NCI-H446 (cell line): ENCODE data around the gene DYDC1.
A peak's percentile ranks its signal among the peaks of the same experiment; 100 is the strongest.
"Not testable (repeated sequence)": the region's sequence is repeated elsewhere in the genome, so short reads cannot be mapped to it uniquely, and the experiment has no call there.

Experiments used
- DNase-seq, 2 experiments: peaks; one replicate each; lab custom pipeline; 2025; lab: John Stamatoyannopoulos, UW

DYDC1 gene

DNA sequence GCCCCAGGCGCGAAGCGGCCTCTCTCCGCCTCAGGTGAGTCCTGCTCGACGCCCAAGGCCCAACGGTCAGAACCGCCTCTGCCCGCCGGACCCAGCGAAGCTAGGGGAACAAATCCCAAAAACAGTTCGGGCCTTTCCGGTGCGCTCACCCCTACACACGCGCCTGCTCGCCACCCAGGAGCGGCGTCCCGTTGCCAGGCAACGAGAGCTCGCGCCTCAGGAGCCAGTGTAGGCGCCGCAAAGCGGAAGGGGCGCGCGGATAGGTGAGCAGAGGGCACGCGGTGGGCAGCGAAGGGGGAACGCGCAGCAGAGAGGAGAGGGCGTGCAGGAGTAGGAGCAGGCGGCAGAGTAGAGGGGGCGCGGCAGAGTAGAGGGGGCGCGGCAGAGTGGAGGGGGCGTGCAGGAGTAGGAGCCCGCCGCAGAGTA lies at the start of gene DYDC1, which contains the start of gene DYDC2:
Gene DYDC1 (minus strand): TSS at position 193 of the 426 bp plus-strand sequence. CDS start 4,154 bp downstream, outside the sequence.
Gene DYDC2 (plus strand): TSS at position 219 of the 426 bp plus-strand sequence. CDS start 5,663 bp downstream, outside the sequence.
- peak; percentile 6 to 24 for DNase-seq

- DNase-seq: no peak
These were observed 49.6 kb upstream of the DYDC1 start for GRCh38 chr10:80406204-80406603.

DNA sequence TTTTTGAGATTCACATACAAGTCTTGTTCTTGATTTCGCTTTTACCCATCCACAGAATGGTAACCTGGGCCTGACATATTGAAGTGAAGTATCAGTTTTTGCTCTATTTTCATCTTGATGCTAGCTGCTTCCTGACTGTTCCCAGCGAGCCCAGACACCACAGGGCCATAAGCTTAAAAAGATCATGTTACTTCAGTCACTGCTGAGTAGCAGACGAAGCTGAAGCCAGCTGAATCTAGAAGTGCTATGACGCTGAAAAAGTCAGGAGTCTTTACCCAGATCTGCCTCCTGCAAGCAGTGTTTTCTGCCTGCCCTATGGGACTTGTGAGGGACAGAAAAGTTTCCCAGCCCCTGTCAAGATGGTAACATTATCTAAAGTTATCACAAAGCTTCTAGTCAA lies 49.1 kb upstream of the DYDC1 start:
- no peak for DNase-seq

DNA sequence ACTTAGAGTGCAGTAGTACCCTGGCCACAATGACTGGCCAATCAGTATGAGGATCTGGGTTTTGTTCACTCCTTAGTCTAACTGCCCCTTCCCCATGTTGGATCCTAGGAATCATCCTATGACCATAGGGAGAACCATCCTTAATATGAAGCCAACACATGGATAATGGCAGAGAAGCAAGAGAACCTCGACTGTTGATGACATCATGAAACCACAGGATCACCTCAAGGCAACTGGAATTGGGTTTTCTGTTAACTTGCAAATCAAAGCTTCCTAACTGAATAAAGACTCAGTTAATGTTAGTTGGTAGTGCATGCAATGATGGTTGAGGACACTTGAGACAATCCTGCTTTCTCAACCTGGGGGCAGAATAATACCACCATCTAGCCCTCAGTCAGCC lies 48.5 kb upstream of the DYDC1 start:
- DNase-seq: no peak

DNA sequence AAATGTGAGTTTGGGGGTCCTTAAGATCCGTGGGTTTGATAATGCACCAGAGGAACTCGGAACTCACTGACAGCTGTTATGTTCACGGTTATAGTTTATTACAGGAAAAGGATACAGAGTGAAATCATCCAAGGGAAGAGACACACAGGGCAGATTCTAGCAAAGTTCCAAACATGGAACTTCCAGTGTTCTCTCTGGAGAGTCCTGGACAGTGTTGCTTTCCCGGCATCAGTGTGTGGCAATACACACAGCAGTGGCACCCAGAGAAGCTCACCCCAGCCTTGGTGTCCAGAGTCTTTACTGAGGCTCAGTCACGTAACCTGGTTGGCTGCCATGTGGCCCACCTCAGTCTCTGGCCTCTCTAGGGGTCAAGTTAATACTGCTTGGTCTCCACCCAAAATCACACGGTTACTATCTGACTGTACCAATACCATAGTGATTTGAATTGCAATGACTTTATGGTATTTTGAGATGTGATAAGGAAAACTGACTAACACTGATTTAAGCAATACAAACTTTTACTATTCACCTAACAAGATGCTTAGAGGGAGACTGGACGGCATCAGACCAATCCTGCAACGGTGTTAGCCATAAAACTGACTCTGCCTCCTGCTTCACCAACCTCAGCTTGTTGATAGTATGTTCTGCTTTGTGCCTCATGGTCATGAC lies 43.7 kb upstream of the DYDC1 start:
- no peak for DNase-seq

- no peak for DNase-seq
These were observed 40.5 kb upstream of the DYDC1 start for GRCh38 chr10:80397014-80397413.

DNA sequence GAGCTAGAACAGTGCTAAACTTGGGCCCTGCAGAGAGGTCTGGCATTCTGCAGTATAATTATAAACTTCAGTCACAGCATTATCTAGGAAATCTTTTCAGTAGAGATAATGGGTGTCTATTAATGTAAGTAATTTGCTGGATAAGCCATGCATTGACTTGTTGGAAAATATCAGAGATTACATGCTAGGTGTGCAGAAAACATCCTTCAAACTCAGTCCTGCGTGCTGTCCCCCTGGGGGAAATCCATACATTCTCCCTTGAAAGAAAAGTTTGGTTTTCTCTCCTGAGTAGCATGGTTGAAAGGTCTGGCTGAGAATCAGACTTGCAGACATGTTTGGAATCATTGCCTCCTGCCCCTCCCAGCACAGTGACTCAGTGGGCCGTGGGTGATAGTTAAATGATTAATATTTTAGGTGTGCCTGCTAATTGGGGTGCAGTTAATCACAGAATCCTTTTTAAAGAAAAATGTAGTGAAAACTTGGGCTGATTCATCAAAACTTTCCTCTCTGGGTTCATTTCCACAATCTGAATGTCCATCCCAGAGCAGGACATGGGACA lies 37.9 kb upstream of the DYDC1 start:
- DNase-seq: no peak

GRCh38 chr10:80392250-80392649 lies 35.7 kb upstream of the DYDC1 start:
- DNase-seq: no peak

DNA sequence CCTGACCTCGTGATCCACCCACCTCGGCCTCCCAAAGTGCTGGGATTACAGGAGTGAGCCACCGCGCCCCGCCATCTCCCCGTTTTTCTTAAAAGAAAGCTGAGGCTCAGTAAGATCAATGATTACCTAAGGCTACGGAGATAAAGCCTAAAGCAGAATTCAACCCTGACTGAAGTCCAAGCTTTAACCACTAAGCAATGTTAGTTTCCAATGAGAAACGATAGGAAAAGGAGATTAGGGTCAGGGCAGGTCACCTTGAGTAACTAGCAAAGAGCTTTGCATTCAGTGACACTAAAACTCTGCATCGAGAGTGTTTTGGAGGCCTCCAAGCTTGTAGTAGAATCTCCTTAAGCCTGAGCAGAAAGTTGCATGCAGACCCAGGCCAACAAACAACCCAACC lies 34.2 kb upstream of the DYDC1 start:
- DNase-seq: no peak

- peak in 1 of 2 experiments; percentile 27 for DNase-seq
These were observed 26.4 kb upstream of the DYDC1 start for GRCh38 chr10:80382989-80383388.

GRCh38 chr10:80380185-80380584 lies 23.6 kb upstream of the DYDC1 start:
- no peak for DNase-seq

DNA sequence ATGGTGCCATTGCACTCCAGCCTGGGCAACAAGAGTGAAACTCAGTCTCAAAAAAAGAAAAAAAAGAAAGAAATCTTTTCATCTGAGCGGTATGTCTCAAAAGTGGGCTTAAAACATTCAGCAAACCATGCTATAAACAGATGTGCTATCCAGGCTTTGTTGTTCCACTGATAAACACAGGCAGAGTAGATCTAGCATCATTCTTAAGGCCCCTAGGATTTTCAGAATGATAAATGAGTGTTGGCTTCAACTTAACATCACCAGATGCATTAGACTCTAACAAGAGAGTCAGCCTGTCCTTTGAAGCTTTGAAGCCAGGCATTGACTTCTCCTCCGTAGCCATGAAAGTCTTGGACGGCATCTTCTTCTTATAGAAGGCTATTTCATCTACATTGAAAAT lies 23.1 kb upstream of the DYDC1 start:
- DNase-seq: no peak

GRCh38 chr10:80373502-80373901 lies 16.9 kb upstream of the DYDC1 start:
- no peak for DNase-seq

- no peak for DNase-seq
These were observed 16.1 kb upstream of the DYDC1 start for GRCh38 chr10:80372675-80373074.

DNA sequence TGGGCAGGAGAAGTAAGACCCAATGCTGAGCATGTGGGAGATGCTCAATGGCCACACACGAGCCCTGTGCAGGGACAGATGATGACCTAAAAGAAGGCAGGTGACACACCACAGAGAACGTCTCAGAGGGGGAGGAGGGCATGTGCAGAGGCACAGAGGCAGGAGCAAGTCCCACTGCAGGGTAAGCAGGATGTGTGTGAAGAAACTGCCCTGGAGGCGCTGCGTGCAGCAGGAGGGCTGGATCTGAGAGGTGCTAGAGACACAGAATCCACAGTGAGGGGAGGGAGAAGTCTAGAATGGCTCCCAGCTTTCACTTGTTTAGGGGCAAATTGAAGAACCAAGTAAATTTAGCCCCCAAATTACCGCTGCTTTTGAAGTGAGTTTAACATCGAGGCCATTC lies 14.9 kb upstream of the DYDC1 start:
- no peak for DNase-seq

DNA sequence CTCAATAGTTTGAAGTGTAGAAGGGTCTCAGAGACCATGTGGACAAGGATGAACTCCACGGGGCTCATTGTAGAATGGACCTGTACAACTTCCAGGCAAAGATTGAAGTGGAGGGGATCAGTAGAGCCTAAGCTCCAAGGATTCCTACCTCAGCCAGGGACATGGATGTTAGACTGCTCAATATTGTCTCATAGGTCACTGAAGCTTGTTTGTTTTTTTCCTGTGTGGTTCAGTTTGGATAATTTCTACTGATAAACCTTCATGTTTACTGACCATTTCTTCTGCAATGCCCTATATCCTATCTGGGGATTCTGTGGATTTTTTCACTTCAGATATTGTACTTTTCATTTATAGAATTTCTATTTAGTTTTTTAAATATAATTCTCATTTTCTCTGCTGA lies 9.0 kb upstream of the DYDC1 start:
- DNase-seq: no peak

GRCh38 chr10:80359644-80360043 lies 3.1 kb upstream of the DYDC1 start:
- no peak for DNase-seq

GRCh38 chr10:80358925-80359324 lies 2.4 kb upstream of the DYDC1 start:
- DNase-seq: not testable (repeated sequence)

GRCh38 chr10:80357851-80358125 lies 1.2 kb upstream of the DYDC1 start:
- no peak for DNase-seq

DNA sequence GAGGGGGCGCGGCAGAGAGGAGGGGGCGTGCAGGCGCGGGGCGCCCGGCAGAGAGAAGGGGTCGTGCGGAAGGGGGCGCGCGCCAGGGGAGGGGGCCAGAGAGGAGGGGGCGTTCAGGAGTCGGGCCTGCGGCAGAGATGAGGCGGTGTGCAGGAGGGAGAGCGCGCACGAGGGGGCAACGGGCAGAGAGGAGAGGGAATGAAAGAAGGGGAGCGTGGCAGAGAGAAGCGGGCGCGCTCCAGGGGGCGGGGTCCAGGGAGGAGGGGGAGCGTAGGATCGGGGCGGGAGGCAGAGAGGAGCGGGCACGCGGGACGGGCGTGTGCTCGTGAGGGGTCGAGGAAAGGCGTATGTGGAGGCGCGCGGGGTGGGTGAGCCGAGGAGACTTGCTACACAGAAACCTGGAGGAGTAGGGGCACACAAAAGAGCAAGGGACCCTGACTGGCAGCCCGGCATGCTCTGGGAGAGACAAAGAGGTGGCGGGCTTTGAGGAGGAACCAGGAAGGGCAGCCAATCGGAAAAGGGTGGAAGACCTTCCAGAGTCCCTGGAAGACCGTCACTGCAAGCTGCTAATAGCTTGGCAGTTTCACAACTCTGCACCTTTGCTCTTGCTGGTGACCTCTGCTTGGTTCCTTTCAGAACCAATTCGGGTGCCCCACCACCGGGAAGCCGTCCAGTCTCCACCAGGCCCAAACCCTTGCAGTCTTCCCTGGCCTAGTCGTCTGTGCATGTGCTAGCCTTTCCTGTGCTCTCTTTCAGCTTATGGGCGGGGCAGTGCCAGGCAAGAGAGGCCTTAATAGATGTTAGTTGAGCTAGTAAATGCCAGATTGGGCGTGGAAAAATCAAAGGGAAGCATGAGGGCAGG lies 665 bp upstream of the DYDC1 start:
- DNase-seq: no peak

- no peak for DNase-seq
These were observed 5.3 kb downstream of the DYDC1 start for GRCh38 chr10:80351220-80351619.

GRCh38 chr10:80350251-80350650 lies 6.3 kb downstream of the DYDC1 start:
- DNase-seq: no peak

GRCh38 chr10:80344912-80345311 lies 11.6 kb downstream of the DYDC1 start:
- no peak for DNase-seq
